Spleen (tissue), 11 donors: ENCODE results near the gene ELAVL2. TPM values are rescaled to one million over a fixed set of nuclear protein-coding genes. Genes with fewer than 3 reads are reported as not detected.

Experiments used
- DNase-seq: peaks from one replicate; pipeline ENCODE4 v3.0.0-alpha.2; 2020
- H3K27ac ChIP-seq, 8 donors: fragments of 200-600 bp; sonication (generic) in 7 of 8; 1 replicate in 4 of 8; 2 replicates in 4 of 8; pipeline versions ENCODE4 v1.5.0 to v1.8.0; 2016 to 2021; ENCODE audit warnings: inconsistent platforms in 4 of 8, mild to moderate bottlenecking in 4 of 8, moderate library complexity in 1 of 8
- H3K27me3 ChIP-seq, 7 donors: fragments of 200-600 bp; sonication (generic) in 6 of 7; replicated peaks in 1 of 7; 1 replicate in 4 of 7; 2 replicates in 3 of 7; pipeline versions ENCODE4 v1.5.0 to v1.8.0; 2016 to 2021; ENCODE audit warnings: inconsistent platforms in 3 of 7, mild to moderate bottlenecking in 1 of 7
- H3K36me3 ChIP-seq, 6 donors: fragments of 200-600 bp; sonication (generic) in 5 of 6; 1 replicate in 4 of 6; 2 replicates in 2 of 6; pipeline versions ENCODE4 v1.5.0 to v1.8.0; 2016 to 2021; ENCODE audit warnings: inconsistent platforms in 2 of 6
- H3K4me1 ChIP-seq, 6 donors: fragments of 200-600 bp; sonication (generic) in 5 of 6; 1 replicate in 3 of 6; 2 replicates in 3 of 6; pipeline versions ENCODE4 v1.5.0 to v1.8.0; 2016 to 2021; ENCODE audit warnings: inconsistent platforms in 3 of 6
- H3K4me3 ChIP-seq, 8 donors: fragments of 200-600 bp; sonication (generic) in 7 of 8; 1 replicate in 4 of 8; 2 replicates in 4 of 8; pipeline versions ENCODE4 v1.5.0 to v1.8.0; 2016 to 2021; ENCODE audit warnings: inconsistent platforms in 4 of 8, mild to moderate bottlenecking in 4 of 8, moderate library complexity in 2 of 8
- H3K9me3 ChIP-seq, 8 donors: fragments of 200-600 bp; sonication (generic) in 7 of 8; 1 replicate in 4 of 8; 2 replicates in 4 of 8; pipeline versions ENCODE4 v1.5.0 to v1.8.0; 2016 to 2021; ENCODE audit warnings: inconsistent platforms in 4 of 8
- CTCF ChIP-seq, 11 experiments: fragments of 200-600 bp in 7 of 11; fragments of 450-650 bp in 4 of 11; sonication (generic) in 4 of 11; IDR thresholded peaks in 8 of 11; conservative IDR thresholded peaks in 3 of 11; 1 replicate in 7 of 11; 2 replicates in 4 of 11; pipeline versions ENCODE4 v1.4.0 to v1.8.0; 2016 to 2021; ENCODE audit warnings: antibody characterized with exemption in 11 of 11, inconsistent platforms in 4 of 11, mild to moderate bottlenecking in 1 of 11
- POLR2A ChIP-seq, 3 donors: fragments of 450-650 bp; IDR thresholded peaks; one replicate each; pipeline ENCODE4 v1.5.1; 2017; ENCODE audit warnings: antibody characterized with exemption in 3 of 3, mild to moderate bottlenecking in 1 of 3
- POLR2AphosphoS5 ChIP-seq, 3 donors: sonication (generic); formaldehyde crosslinking; IDR thresholded peaks; one replicate each; pipeline ENCODE4 v1.5.1; 2017; ENCODE audit warnings: antibody characterized with exemption in 3 of 3
- WGBS, 5 donors: extraction: QIAGEN DNeasy Blood & Tissue Kit in 3 of 5; methylation state at CpG; one replicate each; pipeline versions ENCODE4 v1.1.5 to v1.1.7; 2013 to 2018; 5-methylcytosine and 5-hydroxymethylcytosine counted together
- intact Hi-C: fragments of 100-400 bp; cut with DNase I; formaldehyde crosslinking; loops from one replicate; pipeline ENCODE4 v1.15.0; 2023; ENCODE audit warnings: low total_unique reads
- polyA plus RNA-seq, 3 donors: library from polyadenylated mRNA; stranded (reverse); fragments of 200-250 nt; gene quantifications; one replicate each; pipeline ENCODE4 v1.2.1, GENCODE V29; 2013
- total RNA-seq, 7 donors: library from RNA; depleted of rRNA in 3 of 7; stranded (reverse); fragments of >200 nt in 3 of 7; fragmentation: NEBNext Ultra II Directional in 4 of 7; extraction: Animal tissue kit (Norgen Biotek cat#: 25700) in 4 of 7; gene quantifications; one replicate each; pipeline versions ENCODE4 v1.1.0 to v1.2.1, GENCODE V29; 2016 to 2021
- donor health status: healthy with polysubstance abuse.
- donor health status: DM: no; HTN: no; CAD: no; lungs with moderate emphysema.
- donor health status: DM: no; HTN: no; CAD: no.
- donor health status: Bipolar disorder and iron deficiency.
- donor health status: healthy.
- donor health status: DM: no; HTN: no; CAD: no.
- donor health status: DM: yes; HTN: yes; CAD: no.

The ELAVL2 gene
- total and polyA plus RNA-seq, 10 donors: 0.02 to 0.12 (median 0.03) TPM; not detected in 7

GRCh38 chr9:23752859-23753258, 73.2 kb downstream of the ELAVL2 start:
- intact Hi-C loops: no loop called here
- DNase-seq: no peak

DNA sequence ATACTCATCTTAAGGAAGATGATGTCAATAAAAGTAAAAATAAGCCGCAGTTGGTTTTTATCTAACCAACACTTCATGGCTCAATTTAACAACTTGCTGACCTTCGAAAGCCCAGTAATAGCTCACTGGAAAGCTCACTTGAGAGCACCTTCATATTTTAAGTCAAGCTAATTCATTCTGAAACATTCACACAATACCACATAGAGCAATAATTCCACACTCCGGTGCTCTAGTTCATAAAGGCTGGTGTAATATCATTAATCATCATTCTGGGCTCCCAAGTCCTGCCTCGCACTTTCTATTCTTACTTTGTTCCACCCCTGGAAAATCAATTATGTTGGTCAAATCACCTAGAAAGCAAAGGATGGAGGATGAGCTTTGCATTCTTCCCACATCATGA, 74.4 kb downstream of the ELAVL2 start:
- intact Hi-C loops: no loop called here
- H3K4me3 ChIP-seq: no peak overlapping the region
- H3K4me1 ChIP-seq: no peaks in the 10 kb centered on the region
- no peaks in the 10 kb centered on the region for H3K9me3 ChIP-seq
- H3K36me3 ChIP-seq: no peaks in the 10 kb centered on the region
- no peak overlapping the region for H3K27ac ChIP-seq
- no peak for TF ChIP-seq POLR2A (IDR thresholded peaks at IDR 0.05)
- no peak for TF ChIP-seq POLR2AphosphoS5 (IDR thresholded peaks at IDR 0.05)
- no peak for TF ChIP-seq CTCF (IDR thresholded peaks at IDR 0.05 in 8 of 11, conservative IDR thresholded peaks at IDR 0.05 in 3 of 11)
- no peak for DNase-seq
- H3K27me3 ChIP-seq: no peaks in the 10 kb centered on the region
- WGBS, 5 donors: 83 to 92% (median 86%) methylated on average over 4 of the region's 4 CpGs

More at GRCh38 chr9:23752859-23753258, 73.2 kb downstream of the ELAVL2 start:
- no peak for TF ChIP-seq POLR2AphosphoS5 (IDR thresholded peaks at IDR 0.05)
- no peak for TF ChIP-seq CTCF (IDR thresholded peaks at IDR 0.05 in 8 of 11, conservative IDR thresholded peaks at IDR 0.05 in 3 of 11)
- TF ChIP-seq POLR2A (IDR thresholded peaks at IDR 0.05): no peak
- no peak overlapping the region for H3K27ac ChIP-seq
- no peaks in the 10 kb centered on the region for H3K36me3 ChIP-seq
- WGBS, 5 donors: 58 to 65% (median 62%) methylated on average over 4 of the region's 4 CpGs
- H3K4me1 ChIP-seq: no peaks in the 10 kb centered on the region
- H3K27me3 ChIP-seq: no peaks in the 10 kb centered on the region
- H3K4me3 ChIP-seq: no peak overlapping the region
- no peaks in the 10 kb centered on the region for H3K9me3 ChIP-seq

DNA sequence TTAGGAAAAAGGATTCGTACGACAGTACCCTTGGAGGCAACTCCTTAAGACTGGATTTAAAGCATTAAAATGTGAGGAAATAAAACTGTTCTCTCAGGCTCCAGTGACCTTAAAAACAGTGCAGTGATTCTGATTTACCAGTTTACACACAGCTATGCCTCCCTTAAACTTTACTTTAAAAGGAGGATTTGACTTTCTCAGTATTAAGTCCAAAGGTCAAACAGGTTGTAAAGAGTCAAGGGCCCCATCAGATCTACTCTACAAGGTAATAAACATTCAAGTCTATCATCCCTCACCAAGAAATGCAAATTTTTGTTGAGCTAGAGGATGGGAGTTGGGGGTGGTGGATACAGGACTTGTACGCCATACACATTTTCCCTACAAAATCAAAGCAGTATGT, 75.2 kb downstream of the ELAVL2 start:
- intact Hi-C loops: no loop called here
- Histone ChIP-seq H3K4me1 (no peaks in the 10 kb centered on the region), H3K27ac (no peak overlapping the region), H3K36me3 (no peaks in the 10 kb centered on the region), H3K27me3 (no peaks in the 10 kb centered on the region), H3K9me3 (no peaks in the 10 kb centered on the region), H3K4me3 (no peak overlapping the region)
- no peak for DNase-seq
- TF ChIP-seq POLR2A (IDR thresholded peaks at IDR 0.05) (no peak), CTCF (IDR thresholded peaks at IDR 0.05 in 8 of 11, conservative IDR thresholded peaks at IDR 0.05 in 3 of 11) (no peak), POLR2AphosphoS5 (IDR thresholded peaks at IDR 0.05) (no peak)
- WGBS, 5 donors: 91 to 97% (median 94%) methylated on average over 3 of the region's 3 CpGs

DNA sequence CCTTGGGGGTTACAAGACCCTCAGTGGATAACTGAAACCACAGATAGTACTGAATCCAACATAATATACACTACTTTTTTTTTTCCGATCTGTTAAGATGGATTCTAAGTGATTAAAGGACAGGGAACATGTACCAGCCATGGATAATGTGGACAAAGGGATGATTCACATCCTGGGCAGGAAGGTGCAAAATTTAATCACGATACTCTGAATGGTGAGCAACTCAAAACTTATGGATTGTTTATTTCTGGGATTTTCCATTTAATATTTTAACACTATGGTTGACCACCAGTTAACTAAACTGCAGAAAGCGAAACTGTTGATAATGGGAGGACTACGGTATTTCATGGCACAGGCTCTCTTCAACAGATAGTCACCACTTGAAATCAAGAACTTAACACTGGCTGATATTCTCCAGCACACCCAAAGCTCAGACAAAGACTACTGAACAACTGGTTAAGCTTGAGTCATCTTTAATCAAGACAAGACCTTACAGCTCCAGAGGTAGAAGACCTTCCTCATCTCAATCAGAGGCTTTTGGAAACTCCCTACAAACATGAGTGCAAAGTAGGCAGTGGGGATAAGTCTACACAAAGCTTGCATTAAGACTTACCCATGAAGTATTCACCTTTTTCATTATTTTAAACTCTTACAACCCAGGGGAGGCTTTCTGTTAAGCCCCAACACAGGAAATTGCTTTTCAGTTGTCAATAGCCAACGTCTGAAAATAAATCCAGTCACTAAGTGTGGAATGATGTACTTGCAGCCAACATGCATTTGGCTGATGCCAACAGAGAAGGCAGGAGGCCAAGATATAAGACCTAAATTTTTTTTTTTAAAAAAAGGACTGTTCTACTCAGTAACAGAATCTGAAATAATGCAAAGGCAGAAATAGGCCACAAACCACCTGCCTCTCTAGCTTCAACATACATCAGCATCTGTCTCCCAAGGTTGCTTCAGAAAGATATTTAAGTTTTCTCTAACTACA, 78.7 kb downstream of the ELAVL2 start:
- Histone ChIP-seq H3K4me3 (no peak overlapping the region), H3K36me3 (no peaks in the 10 kb centered on the region), H3K27me3 (no peaks in the 10 kb centered on the region), H3K4me1 (no peaks in the 10 kb centered on the region), H3K27ac (no peak overlapping the region), H3K9me3 (no peaks in the 10 kb centered on the region)
- DNase-seq: no peak
- no peak for TF ChIP-seq POLR2AphosphoS5 (IDR thresholded peaks at IDR 0.05)
- TF ChIP-seq CTCF (IDR thresholded peaks at IDR 0.05 in 8 of 11, conservative IDR thresholded peaks at IDR 0.05 in 3 of 11): no peak
- TF ChIP-seq POLR2A (IDR thresholded peaks at IDR 0.05): no peak
- intact Hi-C loops: no loop called here
- WGBS, 5 donors: 76 to 86% (median 80%) methylated on average over 5 of the region's 5 CpGs
